Measurements from ENCODE around the gene LMAN2L.

LMAN2L gene

GRCh38 chr2:96759548-96759947 is 19.7 kb upstream of the LMAN2L start:
- Histone ChIP-seq H3K27me3 (ENCODE audit: insufficient read depth, low read length, poor library complexity) (no peaks in the 10 kb centered on the region), H3K4me2 (ENCODE audit: insufficient read depth, low read length) (peak overlapping the region; percentile 65), H4K20me1 (ENCODE audit: insufficient read depth, low read length) (no peaks in the 10 kb centered on the region), H3K9me3 (ENCODE audit: insufficient read depth, low read length, severe bottlenecking) (no peaks in the 10 kb centered on the region), H3K4me1 (ENCODE audit: insufficient read depth, low read length) (peaks cover 50% of the 10 kb centered on the region), H3K4me3 (ENCODE audit: low read depth in 1 of 2, low read length in 2 of 2) (peak overlapping the region in 1 of 2 experiments; percentile 53; a peak in 1 of 4 replicates), H3K9ac (ENCODE audit: low read depth, low read length) (no peak overlapping the region), H3K79me2 (ENCODE audit: insufficient read depth, low read length) (peaks cover 34% of the 10 kb centered on the region), H2AFZ (ENCODE audit: low read depth, low read length) (peak overlapping the region; percentile 69), H3K27ac (ENCODE audit: low read length) (no peak overlapping the region), H3K36me3 (ENCODE audit: insufficient read depth, low read length) (no peaks in the 10 kb centered on the region)
- DNase-seq (no peak), ATAC-seq (ENCODE audit: insufficient read depth, low read depth) (no peak)
- TF ChIP-seq CTCF (IDR thresholded peaks at IDR 0.05; ENCODE audit: borderline replicate concordance, extremely low read depth, low read length, poor library complexity, severe bottlenecking) = no peak
- TF ChIP-seq EZH2 (IDR thresholded peaks at IDR 0.05; ENCODE audit: borderline replicate concordance, low read depth, low read length, severe bottlenecking) = no peak

GRCh38 chr2:96758987-96759386 is 19.1 kb upstream of the LMAN2L start:
- Histone ChIP-seq H3K4me1 (ENCODE audit: insufficient read depth, low read length) (peaks cover 45% of the 10 kb centered on the region), H4K20me1 (ENCODE audit: insufficient read depth, low read length) (no peaks in the 10 kb centered on the region), H3K27me3 (ENCODE audit: insufficient read depth, low read length, poor library complexity) (no peaks in the 10 kb centered on the region), H3K4me2 (ENCODE audit: insufficient read depth, low read length) (no peak overlapping the region), H3K79me2 (ENCODE audit: insufficient read depth, low read length) (peaks cover 29% of the 10 kb centered on the region), H2AFZ (ENCODE audit: low read depth, low read length) (peak overlapping the region; percentile 69), H3K36me3 (ENCODE audit: insufficient read depth, low read length) (no peaks in the 10 kb centered on the region), H3K9me3 (ENCODE audit: insufficient read depth, low read length, severe bottlenecking) (no peaks in the 10 kb centered on the region), H3K27ac (ENCODE audit: low read length) (no peak overlapping the region), H3K9ac (ENCODE audit: low read depth, low read length) (no peak overlapping the region), H3K4me3 (ENCODE audit: low read depth in 1 of 2, low read length in 2 of 2) (no peak overlapping the region)
- ATAC-seq (ENCODE audit: insufficient read depth, low read depth) (no peak), DNase-seq (no peak)
- TF ChIP-seq CTCF (IDR thresholded peaks at IDR 0.05; ENCODE audit: borderline replicate concordance, extremely low read depth, low read length, poor library complexity, severe bottlenecking) (no peak), EZH2 (IDR thresholded peaks at IDR 0.05; ENCODE audit: borderline replicate concordance, low read depth, low read length, severe bottlenecking) (no peak)

- no peaks in the 10 kb centered on the region for H3K9me3 ChIP-seq (ENCODE audit: insufficient read depth, low read length, severe bottlenecking)
- H2AFZ ChIP-seq (ENCODE audit: low read depth, low read length) = peak overlapping the region; percentile 17; the same call in 1 of the 2 replicates
- no peak overlapping the region for H3K27ac ChIP-seq (ENCODE audit: low read length)
- no peak overlapping the region for H3K4me3 ChIP-seq (ENCODE audit: low read depth in 1 of 2, low read length in 2 of 2)
- H3K36me3 ChIP-seq (ENCODE audit: insufficient read depth, low read length) = no peaks in the 10 kb centered on the region
- H3K27me3 ChIP-seq (ENCODE audit: insufficient read depth, low read length, poor library complexity) = no peaks in the 10 kb centered on the region
- peaks cover 29% of the 10 kb centered on the region for H3K4me1 ChIP-seq (ENCODE audit: insufficient read depth, low read length)
- ATAC-seq (ENCODE audit: insufficient read depth, low read depth) (no peak), DNase-seq (no peak)
- TF ChIP-seq EZH2 (IDR thresholded peaks at IDR 0.05; ENCODE audit: borderline replicate concordance, low read depth, low read length, severe bottlenecking) (no peak), CTCF (IDR thresholded peaks at IDR 0.05; ENCODE audit: borderline replicate concordance, extremely low read depth, low read length, poor library complexity, severe bottlenecking) (no peak)
- no peaks in the 10 kb centered on the region for H4K20me1 ChIP-seq (ENCODE audit: insufficient read depth, low read length)
- no peak overlapping the region for H3K9ac ChIP-seq (ENCODE audit: low read depth, low read length)
- peaks cover 16% of the 10 kb centered on the region for H3K79me2 ChIP-seq (ENCODE audit: insufficient read depth, low read length)
- no peak overlapping the region for H3K4me2 ChIP-seq (ENCODE audit: insufficient read depth, low read length)
Observed at GRCh38 chr2:96757477-96757860, 17.6 kb upstream of the LMAN2L start.
